IPS-18c (cell line): ENCODE measurements around the gene PRKAG2.
"Not testable (repeated sequence)": the region's sequence is repeated elsewhere in the genome, so short reads cannot be mapped to it uniquely, and the experiment has no call there.

Source experiments
- H3K4me3 ChIP-seq: 2 replicates; pipeline ENCODE4 v1.7.0; 2013; ENCODE audit warnings: low read depth, mild to moderate bottlenecking, low read length, moderate library complexity; ENCODE audit not compliant: insufficient read depth
- H3K9me3 ChIP-seq: one replicate; pipeline ENCODE4 v1.6.1; 2013; ENCODE audit warnings: mild to moderate bottlenecking, low read length, moderate library complexity; ENCODE audit not compliant: control insufficient read depth, insufficient read depth

The PRKAG2 gene

DNA sequence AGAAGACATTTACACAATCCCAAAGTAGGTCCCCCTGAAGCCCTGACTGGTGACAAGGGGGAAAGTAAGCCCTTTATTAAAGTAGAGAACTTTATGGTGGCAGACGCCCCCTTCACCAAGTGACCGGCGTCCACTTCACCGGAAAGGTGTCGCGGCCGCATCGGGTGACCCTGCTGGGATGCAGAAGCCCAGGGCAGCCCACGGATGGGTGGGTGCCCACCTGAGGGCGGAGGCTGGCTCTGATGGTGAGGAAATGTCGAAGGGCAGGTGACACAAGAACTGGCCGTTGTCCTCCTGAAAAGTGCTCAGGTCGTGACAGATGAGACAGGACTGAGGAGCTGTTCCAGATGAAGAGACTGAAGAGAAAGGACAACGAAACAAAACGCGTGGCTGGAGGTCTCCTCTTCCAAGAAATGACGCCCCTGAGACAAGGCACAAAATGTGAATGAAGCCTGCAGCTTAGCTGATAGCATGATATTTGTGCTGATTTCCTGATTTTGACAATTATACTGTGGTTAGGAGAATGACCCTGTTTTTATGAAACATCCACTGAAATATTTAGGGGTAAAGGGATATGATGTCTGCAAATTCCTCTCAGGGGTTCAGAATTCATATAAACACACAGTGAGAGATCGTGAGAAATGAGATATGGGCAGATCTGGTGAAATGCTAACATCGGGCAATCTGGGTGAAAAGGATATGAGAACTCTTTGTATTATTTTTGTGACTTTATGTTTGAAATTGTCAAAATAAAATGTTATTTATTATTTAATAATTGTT is 123.9 kb downstream of the PRKAG2 start:
- Histone ChIP-seq H3K4me3 (no peak overlapping the region), H3K9me3 (peaks cover 2% of the 10 kb centered on the region)

DNA sequence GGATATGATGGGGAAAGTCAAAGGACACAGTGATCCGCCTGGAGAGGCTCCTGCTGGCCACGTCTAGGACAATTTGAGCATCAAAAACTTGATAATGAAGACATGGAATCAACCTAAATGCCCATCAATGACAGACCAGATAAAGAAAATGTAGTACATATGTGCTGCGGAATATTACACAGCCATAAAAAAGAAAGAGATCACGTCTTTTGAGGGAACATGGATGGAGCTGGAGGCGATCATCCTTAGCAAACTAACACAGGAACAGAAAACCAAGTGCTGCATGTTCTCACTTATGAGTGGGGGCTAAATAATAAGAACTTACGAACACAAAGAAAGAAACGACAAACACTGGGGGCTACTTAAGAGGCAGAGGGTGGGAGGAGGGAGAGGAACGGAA is 124.9 kb downstream of the PRKAG2 start:
- H3K4me3 ChIP-seq: no peak overlapping the region
- H3K9me3 ChIP-seq: peaks cover 2% of the 10 kb centered on the region

DNA sequence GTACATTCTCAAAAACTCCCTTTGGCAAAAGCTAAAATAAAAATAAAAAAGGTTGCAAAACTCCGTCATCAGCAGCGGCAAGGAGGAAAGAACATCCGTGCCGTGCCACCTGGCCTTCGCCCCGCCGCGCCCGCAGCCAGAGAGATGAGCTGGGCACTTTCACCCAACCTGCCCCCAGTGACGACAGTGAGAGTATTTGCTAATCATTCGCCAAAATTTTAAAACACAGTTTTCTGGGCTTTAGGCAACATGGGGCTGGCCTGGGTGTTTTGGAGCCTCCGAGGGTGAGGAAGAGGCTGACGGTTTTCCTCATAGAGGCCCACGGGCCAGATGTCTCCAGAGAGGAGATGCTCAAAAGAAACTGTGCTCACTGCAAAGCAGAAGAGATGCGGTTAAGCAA is 128.2 kb downstream of the PRKAG2 start:
- peaks cover 2% of the 10 kb centered on the region for H3K9me3 ChIP-seq

DNA sequence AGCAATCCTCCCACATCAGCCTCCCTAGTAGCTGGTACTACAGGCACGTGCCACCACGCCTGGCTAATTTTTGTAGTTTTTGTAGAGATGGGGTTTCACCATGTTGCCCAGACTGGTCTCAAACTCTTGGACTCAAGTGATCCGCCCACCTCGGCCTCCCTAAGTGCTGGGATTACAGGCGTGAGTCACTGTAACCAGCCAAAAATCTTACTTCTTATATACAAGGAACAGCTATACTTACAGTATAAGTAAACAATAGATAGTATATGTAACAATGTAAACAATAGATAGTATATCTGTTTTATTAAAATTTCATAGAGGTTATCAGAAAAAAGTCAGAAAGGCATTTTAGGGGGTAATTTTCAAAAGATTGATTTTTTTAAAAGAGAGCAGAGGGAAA is 128.9 kb downstream of the PRKAG2 start:
- H3K9me3 ChIP-seq, H3K4me3 ChIP-seq: not testable (repeated sequence)

More for the DNA sequence above, 128.2 kb downstream of the PRKAG2 start:
- H3K4me3 ChIP-seq: no peak overlapping the region

DNA sequence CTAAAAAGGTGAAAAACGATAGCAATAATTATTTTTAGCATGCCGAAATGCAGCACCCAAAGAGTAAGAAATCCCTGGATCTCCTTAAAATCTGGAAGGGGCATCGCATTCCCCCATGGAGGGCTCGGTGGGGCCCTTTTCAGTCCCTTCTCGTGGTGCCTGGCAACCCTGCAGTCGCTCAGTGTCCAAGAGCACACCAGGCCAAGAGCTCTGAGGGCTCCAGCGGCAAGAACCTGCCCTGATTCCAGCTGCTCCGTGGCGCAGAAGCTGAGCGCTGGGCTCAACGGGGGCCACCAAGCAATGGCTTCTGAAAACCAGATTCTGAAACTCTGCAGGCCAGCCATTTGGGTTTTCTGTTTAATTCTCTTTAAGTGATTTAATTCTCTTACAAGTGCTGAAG is 131.2 kb downstream of the PRKAG2 start:
- Histone ChIP-seq H3K4me3 (no peak overlapping the region), H3K9me3 (no peaks in the 10 kb centered on the region)

DNA sequence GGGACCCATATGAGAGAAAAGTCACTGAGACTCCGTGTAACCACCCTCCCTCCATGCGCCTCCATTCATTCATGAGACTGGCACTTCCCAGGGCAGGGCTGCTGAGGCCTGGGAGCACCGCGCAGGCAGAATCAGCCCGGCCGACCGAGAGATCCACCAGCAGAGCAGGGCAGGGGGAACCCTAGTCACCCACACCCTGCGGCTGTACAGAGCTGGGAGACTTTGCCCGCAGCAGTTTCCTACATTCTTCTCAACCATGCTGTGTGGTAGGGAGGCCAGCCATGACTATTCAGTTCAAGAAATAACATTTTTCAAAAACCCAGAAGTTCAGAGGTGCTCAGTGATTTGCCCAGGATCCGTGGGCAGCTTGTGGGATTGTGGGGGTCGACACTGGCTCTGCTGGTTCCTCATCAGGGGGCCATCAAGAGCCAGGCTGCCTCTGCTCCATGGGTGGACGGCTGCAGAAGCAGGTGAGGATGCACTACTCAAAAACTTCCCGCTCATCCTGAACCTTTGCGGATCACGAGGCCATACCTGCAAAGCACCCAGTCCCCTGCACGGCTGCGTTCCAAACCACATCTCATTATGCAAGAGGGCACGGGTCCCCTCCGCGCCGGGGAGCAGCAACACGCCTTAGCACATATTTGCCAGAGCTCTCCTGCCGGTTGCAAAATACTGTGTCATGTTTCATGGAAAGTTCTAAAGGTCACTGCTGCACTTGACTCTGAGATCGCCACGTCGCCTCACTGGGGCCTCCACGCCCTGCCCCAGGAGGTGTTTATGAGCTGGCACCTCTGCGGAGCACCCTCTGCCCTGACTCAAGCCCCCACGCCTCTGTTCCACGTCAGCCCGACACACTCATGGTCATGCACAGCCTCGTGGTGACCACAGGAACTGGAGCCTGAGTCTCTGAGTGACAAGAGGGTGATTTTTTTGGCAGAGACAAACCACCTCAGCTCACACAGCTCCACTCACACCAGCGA is 132.0 kb downstream of the PRKAG2 start:
- no peaks in the 10 kb centered on the region for H3K9me3 ChIP-seq
- H3K4me3 ChIP-seq: no peak overlapping the region

DNA sequence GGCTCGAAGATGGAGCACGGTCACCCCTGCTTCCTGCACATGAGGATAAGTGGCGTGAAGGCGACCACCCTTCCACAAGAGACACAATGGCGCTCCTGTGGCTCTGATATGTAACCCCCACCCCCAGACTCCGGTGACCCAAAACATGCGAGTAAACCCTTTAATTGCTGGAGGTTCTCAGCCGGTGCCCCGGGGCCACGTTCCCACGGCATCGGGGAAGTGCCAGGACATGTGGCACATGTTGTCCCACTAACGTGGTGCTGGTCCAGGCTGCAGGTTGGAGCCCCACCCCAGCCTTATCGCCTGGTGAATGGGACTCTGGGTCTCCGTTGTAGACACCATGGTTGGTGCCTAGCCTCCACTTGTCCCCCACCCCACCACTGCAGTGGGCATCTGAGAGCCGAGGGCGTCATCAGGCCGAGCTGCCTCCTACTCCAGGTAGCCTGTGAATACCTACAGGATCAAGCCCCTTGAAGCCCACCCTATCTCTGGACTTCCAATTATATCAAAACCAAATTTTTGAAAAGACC is 132.8 kb downstream of the PRKAG2 start:
- no peak overlapping the region for H3K4me3 ChIP-seq
- no peaks in the 10 kb centered on the region for H3K9me3 ChIP-seq

DNA sequence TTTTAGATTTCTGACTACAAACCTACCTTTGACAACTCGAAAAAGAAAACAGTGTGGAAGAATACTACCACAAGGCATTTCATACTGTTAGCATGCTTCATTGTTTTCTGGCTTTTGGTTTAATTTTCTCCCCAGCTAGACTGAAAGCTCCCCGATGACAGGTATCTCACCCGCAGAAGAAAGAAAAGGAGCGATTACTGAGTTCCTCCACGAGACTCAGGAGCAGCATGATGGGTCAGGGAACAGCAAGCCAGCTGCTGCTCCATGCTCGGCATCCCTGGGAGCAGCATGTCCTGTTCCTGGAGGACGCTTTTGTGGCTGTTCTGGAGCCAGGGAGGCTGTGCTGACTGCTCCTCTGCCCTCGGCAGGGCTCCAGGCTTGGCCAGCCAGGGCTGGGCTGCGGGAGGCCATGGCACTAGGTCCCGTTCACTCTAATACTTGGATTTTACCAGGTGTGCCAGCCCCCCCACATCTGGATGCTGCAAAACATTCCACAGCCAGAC is 133.4 kb downstream of the PRKAG2 start:
- peaks cover 3% of the 10 kb centered on the region for H3K9me3 ChIP-seq
- no peak overlapping the region for H3K4me3 ChIP-seq

DNA sequence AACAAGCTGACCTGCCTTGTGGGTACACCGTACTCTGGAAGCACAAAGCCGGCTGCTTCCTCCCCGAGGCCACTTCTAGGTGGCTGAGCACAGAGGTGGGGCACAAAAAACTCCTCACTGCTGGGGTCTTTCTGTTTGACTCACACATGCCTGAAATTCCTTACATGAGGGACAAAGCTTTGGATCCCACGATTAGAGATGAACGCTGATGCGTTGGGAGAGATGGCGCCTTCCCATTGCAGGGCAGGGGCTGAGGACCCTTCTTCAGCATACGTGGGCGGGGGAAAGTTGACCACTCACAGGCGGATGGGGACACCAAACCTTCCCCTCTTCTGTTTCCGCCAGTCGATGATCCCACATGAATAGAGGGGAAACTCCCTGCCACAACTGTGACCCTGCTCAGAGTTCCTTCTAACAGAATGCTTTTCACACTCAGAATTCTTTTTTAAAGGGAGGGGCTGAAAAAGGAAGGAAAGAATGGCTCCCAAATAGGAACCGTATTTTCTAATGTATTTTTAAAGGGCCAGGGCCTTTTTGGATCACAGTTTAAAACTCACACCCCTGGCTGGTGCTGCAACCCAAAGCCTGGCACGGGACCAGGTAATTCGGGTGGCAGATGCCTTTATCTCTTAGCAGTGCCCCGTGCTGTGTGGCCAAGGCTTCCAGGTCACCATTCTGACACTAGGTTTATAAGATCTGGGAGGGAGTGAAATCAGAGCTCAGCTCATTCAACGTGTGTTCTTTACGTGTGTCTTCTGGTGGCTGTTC is 134.0 kb downstream of the PRKAG2 start:
- no peak overlapping the region for H3K4me3 ChIP-seq
- H3K9me3 ChIP-seq: peaks cover 3% of the 10 kb centered on the region

DNA sequence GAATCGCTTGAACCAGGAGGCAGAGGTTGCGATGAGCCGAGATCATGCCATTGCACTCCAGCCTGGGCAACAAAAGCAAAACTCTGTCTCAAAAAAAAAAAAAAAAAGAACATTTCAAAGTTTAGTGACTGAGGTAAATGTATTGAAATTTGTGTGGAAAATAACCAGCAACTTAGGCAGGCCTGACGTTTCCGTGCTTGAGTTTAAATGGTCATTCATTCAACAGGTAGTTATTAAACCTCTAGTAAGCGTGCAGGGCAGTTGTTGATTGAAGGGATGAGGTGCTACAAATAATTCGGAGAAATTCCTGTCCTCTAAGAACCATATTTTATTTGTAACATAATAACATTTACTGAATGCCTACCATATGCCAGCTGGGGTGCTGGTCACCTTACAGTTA is 135.3 kb downstream of the PRKAG2 start:
- H3K4me3 ChIP-seq: no peak overlapping the region
- H3K9me3 ChIP-seq: peaks cover 3% of the 10 kb centered on the region

DNA sequence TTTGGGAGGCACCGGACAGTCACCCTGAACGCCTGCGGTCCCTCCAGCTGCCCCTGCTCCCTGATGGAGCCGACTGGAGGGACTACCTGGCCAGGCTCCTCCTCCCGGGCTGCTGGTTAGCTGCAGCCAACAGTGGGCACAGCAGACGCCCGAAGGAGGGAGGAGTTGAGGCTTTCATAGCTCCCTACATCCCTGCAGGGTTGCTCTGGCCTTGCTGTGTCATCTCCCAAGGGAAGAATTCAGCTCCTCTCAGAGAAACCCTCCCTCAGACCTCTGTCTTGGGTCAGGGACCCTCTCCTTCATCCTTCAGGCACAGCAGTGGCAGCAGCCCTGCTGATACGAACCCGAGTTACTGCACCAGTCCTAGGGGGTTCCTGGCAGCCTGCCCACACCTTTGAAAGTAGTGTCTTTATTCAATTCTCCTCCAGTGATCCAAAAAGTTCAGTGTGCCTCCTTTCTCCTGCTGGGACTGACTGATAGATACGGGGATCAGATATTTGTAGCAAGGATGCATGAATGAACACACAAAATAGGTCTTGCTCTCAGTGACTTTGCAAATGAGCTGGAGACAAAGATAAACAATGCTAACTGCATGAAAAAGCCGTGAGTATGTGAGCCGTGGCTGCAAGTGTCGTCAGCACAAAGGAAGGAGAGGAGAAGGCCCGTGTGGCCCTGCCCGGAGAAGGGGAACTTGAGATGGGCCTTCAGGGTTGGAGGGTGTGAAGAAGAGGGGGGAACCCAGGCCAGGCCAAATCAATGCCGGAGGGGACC is 136.6 kb downstream of the PRKAG2 start:
- Histone ChIP-seq H3K9me3 (peaks cover 3% of the 10 kb centered on the region), H3K4me3 (no peak overlapping the region)

DNA sequence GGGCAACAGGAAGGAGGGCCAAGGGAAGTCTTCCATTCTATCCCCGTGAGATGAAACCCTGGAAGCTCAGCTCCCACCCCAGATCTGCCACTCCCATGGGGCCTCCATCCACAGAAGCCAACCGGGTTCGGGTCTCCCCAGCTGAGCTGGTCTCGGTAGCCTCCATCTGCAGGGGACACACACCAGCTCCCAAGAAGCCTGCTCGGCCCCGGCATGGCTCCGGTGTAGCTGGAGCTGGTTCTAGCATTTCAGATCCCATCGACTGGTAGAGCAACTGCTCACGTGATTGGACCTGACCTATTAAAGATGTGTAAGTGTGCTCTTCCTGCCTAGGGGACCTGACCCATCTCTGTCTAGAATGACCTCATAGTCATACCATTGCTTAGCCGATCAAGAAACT is 138.0 kb downstream of the PRKAG2 start:
- Histone ChIP-seq H3K4me3 (no peak overlapping the region), H3K9me3 (peaks cover 3% of the 10 kb centered on the region)

DNA sequence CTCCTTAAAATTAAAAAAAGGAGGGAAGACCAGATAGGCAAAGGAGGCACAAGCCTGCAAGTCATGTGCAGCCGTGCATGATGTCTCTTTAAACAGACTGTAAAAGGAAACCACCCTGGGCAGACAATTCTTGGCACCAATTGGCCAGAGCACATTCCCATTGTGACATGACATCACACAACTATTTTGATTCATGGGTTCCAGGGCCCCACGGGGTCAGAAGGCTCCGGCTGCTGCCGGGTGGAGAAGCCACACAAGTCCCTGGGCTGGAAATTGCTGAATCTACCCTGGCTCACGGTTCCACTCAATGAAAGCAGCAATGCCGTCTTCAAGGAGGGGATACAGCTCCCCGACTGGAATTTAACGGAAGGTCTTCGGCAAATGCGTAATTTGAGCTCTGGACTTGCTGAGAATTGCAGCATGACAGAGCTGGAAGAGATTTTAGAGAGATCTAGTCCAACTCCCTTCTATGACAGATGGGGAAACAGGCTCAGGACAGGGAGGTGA is 140.5 kb downstream of the PRKAG2 start:
- Histone ChIP-seq H3K4me3 (no peak overlapping the region), H3K9me3 (peaks cover 3% of the 10 kb centered on the region)

DNA sequence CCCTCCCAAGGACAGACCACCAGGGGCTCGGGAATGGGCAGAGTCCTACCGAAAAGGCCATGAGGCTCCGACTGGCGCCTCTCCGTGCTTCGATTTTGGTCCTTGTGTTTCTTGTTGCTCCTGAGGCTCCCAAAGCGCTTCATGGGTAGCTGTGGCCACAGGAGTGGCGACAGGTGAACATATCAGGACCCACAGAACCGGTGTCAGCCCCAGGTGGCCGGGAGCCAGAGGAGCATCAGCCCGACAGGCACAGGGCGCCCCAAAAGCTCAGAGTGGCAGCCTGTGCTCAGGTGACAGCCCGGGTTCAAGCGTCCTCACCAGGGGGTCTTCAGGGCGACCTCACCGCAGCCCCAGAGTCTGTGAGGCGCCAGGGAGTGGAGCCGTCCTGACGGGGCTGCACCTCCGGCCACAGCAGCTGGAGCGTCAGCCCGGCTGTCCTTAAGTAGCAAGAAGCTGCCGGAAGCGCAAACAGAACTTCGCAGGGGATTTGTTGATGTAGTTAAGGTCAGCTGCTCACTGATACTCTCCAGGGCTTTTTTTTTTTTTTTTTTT is 141.0 kb downstream of the PRKAG2 start:
- peaks cover 3% of the 10 kb centered on the region for H3K9me3 ChIP-seq
- H3K4me3 ChIP-seq: no peak overlapping the region; the same call in 1 of the 2 replicates

DNA sequence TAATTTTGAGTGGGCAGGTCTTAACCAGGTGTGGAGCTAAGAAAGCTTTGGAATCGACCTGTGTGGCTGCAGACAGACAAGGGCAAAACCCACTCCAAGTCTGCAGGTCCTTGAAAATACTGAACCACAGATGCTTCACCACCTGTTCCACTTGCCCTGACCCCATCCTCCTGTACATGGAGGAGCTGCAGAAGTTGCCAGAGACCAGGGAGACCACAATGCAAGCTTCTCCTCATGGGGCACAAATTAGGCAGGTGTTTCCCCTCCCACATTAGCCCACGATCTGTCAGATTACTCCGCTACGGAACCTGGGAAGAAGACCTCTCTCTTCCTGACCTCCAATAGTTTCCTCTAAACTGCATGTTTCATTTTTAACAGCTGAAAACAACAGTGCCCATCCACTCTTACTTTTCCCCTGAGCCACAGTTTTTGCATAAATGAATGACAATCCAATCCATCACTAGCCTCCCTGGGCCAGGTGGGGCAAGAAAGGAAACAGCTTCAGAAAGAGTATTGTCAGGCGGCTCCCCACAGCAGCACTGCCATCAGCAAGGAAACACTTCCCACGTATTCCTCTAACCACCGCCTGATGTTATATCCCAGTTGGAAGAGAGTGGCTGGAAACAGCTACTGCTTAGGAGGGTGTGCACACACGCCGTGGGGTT is 141.6 kb downstream of the PRKAG2 start:
- H3K9me3 ChIP-seq: peaks cover 3% of the 10 kb centered on the region
- H3K4me3 ChIP-seq: no peak overlapping the region
